Mammary epithelial cell (primary cell): ENCODE measurements around the gene PHKA1.
A peak's percentile ranks its signal among the peaks of the same experiment; 100 is the strongest.

Source experiments
- CTCF ChIP-seq, 2 donors: IDR thresholded peaks in 1 of 2; conservative IDR thresholded peaks in 1 of 2; 2 replicates each; pipeline ENCODE4 v1.5.1; 2011 to 2012; ENCODE audit warnings: inconsistent platforms in 2 of 2, low read length in 2 of 2, mild to moderate bottlenecking in 2 of 2, control low read depth in 1 of 2, low read depth in 1 of 2; ENCODE audit not compliant: insufficient read depth in 1 of 2; ENCODE audit errors: extremely low read depth in 1 of 2
- EZH2 ChIP-seq: IDR thresholded peaks from 2 replicates; pipeline ENCODE4 v1.6.1; 2012; ENCODE audit warnings: low read length, inconsistent platforms, borderline replicate concordance

DNA sequence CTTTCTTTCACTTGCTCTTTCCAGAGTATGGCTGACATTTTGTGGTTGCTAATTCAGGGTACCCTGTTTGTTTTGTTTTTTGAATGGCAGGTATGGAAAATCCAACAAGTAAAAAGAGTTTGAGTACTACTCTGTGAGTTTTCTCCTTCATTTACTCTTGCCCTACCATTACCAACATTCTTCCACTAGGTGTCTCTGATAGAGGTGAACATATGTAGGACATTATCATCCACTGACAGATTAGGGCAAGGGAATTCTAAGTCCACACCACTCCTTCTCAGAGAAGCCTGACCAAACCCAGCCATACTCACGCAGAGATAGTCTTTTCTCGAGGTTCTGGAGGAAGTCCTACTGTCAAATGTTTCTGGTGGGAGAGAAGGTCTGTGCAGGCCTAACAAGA lies 104.8 kb downstream of the PHKA1 start:
- peak; percentile 39 to 59 for TF ChIP-seq CTCF (conservative IDR thresholded peaks at IDR 0.05 in 1 of 2, IDR thresholded peaks at IDR 0.05 in 1 of 2; ENCODE audit: extremely low read depth in 1 of 2, insufficient read depth in 1 of 2, low read depth in 1 of 2, low read length in 2 of 2)
- TF ChIP-seq EZH2 = no peak
